T-helper 17 cell (primary cell): ENCODE results near the gene POU2F2. TPM values are rescaled to one million over a fixed set of nuclear protein-coding genes. Genes with fewer than 3 reads are reported as not detected.
"Not testable (repeated sequence)": the region's sequence is repeated elsewhere in the genome, so short reads cannot be mapped to it uniquely, and the experiment has no call there.

Experiments used
- ATAC-seq: fragments of 150-1000 bp; cut with Tn5 transposase; 2 replicates; pipeline ENCODE4 v1.10.0; 2021; ENCODE audit warnings: mild to moderate bottlenecking, moderate library complexity
- DNase-seq, 3 donors: peaks; one replicate each; pipeline versions ENCODE4 v3.0.0 to v3.0.0-alpha.2; 2020 to 2021
- H3K9me3 ChIP-seq: one replicate; pipeline ENCODE4 v1.7.0; 2013; ENCODE audit warnings: low read length, mild to moderate bottlenecking; ENCODE audit not compliant: control insufficient read depth, poor library complexity, severe bottlenecking
- H3K27ac Mint-ChIP-seq: one replicate; pipeline ENCODE4 v1.8.0; 2022; ENCODE audit warnings: mild to moderate bottlenecking, moderate library complexity, mixed read lengths
- H3K27me3 Mint-ChIP-seq: one replicate; pipeline ENCODE4 v1.8.0; 2022; ENCODE audit warnings: mixed read lengths
- H3K36me3 Mint-ChIP-seq: one replicate; pipeline ENCODE4 v1.8.0; 2022; ENCODE audit warnings: low read depth, mixed read lengths
- H3K4me1 Mint-ChIP-seq: one replicate; pipeline ENCODE4 v1.8.0; 2022; ENCODE audit warnings: mild to moderate bottlenecking, mixed read lengths
- H3K4me3 Mint-ChIP-seq: one replicate; pipeline ENCODE4 v1.8.0; 2022; ENCODE audit warnings: mild to moderate bottlenecking, moderate library complexity, mixed read lengths
- total RNA-seq, 4 donors: library from RNA in 2 of 4; stranded (reverse) in 2 of 4; gene quantifications; one replicate each; pipeline ENCODE4 v1.2.3 and lab custom pipeline; 2022 to 2026

Gene POU2F2
- total RNA-seq, 2 donors from 2014 or later, result 24.5 to 42.7 TPM

DNA sequence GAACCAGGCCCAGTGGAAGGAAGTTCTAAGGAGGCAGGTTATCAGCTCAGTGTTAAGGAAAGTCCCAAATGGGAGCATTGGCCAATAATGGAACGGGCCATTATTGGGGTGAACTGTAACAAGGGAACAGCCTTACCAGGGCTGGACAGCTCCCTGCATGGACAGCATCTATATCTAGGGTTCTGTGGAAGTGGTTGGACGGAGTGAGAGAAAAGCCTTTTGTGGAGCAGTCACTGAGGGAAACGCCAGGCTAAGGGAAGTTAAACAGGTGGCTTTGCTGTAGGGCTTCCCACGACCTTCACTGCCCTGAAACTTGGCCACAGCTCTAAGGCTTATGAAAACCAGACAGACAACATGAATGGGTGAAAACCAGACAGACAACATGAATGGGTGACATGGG, 17.0 kb downstream of the POU2F2 start:
- H3K9me3 ChIP-seq, result no peaks in the 10 kb centered on the region
- Mint-ChIP-seq H3K27me3 (no peaks in the 10 kb centered on the region), H3K27ac (peak overlapping the region; percentile 81), H3K4me3 (no peak overlapping the region), H3K36me3 (peaks cover 11% of the 10 kb centered on the region), H3K4me1 (peaks cover 15% of the 10 kb centered on the region)
- ATAC-seq (no peak), DNase-seq (no peak)

- Mint-ChIP-seq H3K4me1 (peaks cover 15% of the 10 kb centered on the region), H3K4me3 (no peak overlapping the region), H3K27ac (peak overlapping the region; percentile 82), H3K36me3 (peaks cover 11% of the 10 kb centered on the region), H3K27me3 (no peaks in the 10 kb centered on the region)
- DNase-seq (no peak), ATAC-seq (no peak)
- no peaks in the 10 kb centered on the region for H3K9me3 ChIP-seq
Measured at GRCh38 chr19:42114412-42114811, 17.8 kb downstream of the POU2F2 start.

GRCh38 chr19:42113641-42114348, 18.5 kb downstream of the POU2F2 start:
- H3K36me3 Mint-ChIP-seq, result peaks cover 11% of the 10 kb centered on the region
- no peaks in the 10 kb centered on the region for H3K27me3 Mint-ChIP-seq
- H3K4me3 Mint-ChIP-seq, result peak overlapping the region; percentile 39
- DNase-seq (no peak), ATAC-seq (peak; percentile 47)
- peaks cover 15% of the 10 kb centered on the region for H3K4me1 Mint-ChIP-seq
- H3K27ac Mint-ChIP-seq, result peak overlapping the region; percentile 82
- H3K9me3 ChIP-seq, result no peaks in the 10 kb centered on the region

DNA sequence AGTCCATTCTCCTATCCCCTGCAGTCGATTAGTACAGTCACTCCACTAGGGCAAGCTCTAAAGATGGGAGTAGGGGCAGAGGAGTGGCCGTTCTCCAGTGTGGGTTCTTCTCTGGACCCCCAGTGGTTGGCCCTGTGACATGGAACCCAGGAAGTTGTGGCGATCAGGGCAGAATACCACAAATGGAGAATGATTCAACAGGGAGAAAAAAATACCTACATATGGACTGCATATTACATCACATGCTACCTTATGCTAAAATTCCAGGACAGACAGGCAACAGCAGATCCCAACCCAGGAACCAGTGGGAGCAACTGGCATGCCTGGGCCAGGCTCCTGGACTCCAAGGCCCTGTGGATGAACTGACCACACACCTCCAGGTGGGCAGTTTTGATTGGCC, 20.4 kb downstream of the POU2F2 start:
- Mint-ChIP-seq H3K27me3 (no peaks in the 10 kb centered on the region), H3K36me3 (peaks cover 10% of the 10 kb centered on the region)
- ATAC-seq, result no peak

DNA sequence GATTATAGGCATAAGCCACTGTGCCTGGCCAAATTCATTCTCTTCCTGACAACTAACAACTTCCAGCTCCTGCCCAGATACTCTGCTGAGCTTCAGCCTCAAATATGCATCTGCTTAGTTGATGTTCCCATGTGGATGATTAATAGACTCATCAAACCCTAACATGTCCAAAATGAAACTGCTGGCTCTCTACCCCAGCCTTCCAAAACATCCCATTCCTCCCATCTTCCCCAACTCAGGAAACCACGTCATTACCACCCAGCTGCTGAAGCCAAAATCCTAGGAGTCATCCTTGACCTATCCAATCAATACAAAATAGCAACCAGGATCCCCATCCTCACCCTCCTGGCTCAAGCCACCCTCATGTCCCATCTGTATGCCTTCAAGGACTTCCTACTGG, 20.9 kb downstream of the POU2F2 start:
- no peak for ATAC-seq
- H3K9me3 ChIP-seq, result no peaks in the 10 kb centered on the region
- Mint-ChIP-seq H3K4me1 (peaks cover 22% of the 10 kb centered on the region), H3K27me3 (no peaks in the 10 kb centered on the region), H3K36me3 (peaks cover 9% of the 10 kb centered on the region), H3K27ac (peak overlapping the region; percentile 79), H3K4me3 (no peak overlapping the region)
- DNase-seq, result no peak

More for the DNA sequence above, 20.4 kb downstream of the POU2F2 start:
- peaks cover 20% of the 10 kb centered on the region for H3K4me1 Mint-ChIP-seq
- no peaks in the 10 kb centered on the region for H3K9me3 ChIP-seq
- DNase-seq, result no peak
- no peak overlapping the region for H3K27ac Mint-ChIP-seq
- no peak overlapping the region for H3K4me3 Mint-ChIP-seq

- Mint-ChIP-seq H3K27me3 (no peaks in the 10 kb centered on the region), H3K4me3 (no peak overlapping the region), H3K4me1 (peaks cover 21% of the 10 kb centered on the region), H3K27ac (peak overlapping the region; percentile 79), H3K36me3 (peaks cover 10% of the 10 kb centered on the region)
- H3K9me3 ChIP-seq, result no peaks in the 10 kb centered on the region
- DNase-seq (no peak), ATAC-seq (no peak)
Measured at GRCh38 chr19:42110658-42111057, 21.6 kb downstream of the POU2F2 start.

DNA sequence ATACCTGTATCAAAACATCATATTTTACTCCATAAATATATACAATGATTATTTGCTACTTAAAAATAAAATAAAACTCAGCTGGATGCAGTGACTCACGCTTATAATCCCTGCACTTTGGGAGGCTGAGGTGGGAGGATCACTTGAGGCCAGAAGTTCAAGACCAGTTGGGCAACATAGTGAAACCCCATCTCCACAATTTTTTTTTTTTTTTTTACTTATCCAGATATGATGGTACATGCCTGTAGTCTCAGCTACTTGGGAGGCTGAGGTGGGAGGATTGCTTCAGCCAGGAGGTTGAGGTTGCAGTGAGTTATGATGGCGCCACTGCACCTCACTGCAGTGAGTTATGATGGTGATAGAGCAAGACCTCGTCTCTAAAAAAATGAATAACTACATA, 22.4 kb downstream of the POU2F2 start:
- H3K27ac Mint-ChIP-seq, result no peak overlapping the region
- no peaks in the 10 kb centered on the region for H3K9me3 ChIP-seq
- ATAC-seq (no peak), DNase-seq (no peak)
- peaks cover 12% of the 10 kb centered on the region for H3K36me3 Mint-ChIP-seq
- H3K4me1 Mint-ChIP-seq, result peaks cover 25% of the 10 kb centered on the region
- H3K27me3 Mint-ChIP-seq, result no peaks in the 10 kb centered on the region
- H3K4me3 Mint-ChIP-seq, result no peak overlapping the region

DNA sequence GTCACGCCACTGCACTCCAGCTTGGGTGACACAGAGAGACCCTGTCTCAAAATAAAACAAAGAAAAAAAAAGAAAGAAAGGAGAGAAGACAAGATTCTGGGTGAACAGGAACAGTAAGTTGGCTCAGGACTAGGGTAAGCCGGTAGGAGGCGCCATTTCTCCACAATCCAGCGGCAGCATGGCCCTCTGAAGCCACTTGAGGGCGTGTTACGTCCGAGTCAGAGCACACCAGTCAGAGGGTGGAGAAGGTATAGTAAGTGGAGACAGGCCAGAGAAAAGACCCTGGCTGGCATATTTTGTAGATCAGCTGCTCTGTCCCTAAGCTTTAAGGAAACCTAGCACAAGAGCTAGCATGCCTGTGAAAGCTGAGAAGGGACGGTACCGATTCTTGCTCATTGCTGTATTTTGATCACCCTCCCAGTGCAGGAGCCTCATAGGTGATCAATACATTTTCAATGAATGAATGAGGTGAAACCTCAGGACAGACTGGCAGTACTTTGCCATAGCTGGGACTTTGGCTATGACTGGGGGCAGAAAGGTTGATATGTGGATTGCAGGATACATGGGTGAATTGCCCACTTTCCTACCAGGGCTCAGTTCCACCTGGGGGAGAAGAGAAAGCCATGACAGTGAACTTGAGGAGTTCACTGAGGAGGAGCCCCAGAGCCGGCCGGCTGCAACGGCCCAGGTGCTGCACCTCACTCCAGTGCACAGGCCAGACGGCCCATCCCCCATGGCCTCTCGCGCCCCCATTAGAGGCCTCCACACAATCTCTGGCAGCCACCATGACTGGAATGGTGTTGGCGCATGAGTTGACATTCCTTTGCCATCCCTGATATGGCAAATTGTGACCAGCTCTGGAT, 23.5 kb downstream of the POU2F2 start:
- H3K4me1 Mint-ChIP-seq, result peaks cover 25% of the 10 kb centered on the region
- DNase-seq (peak; percentile 76 to 85 (median 77)), ATAC-seq (peak; percentile 99)
- no peaks in the 10 kb centered on the region for H3K9me3 ChIP-seq
- H3K27ac Mint-ChIP-seq, result peak overlapping the region; percentile 19
- H3K27me3 Mint-ChIP-seq, result no peaks in the 10 kb centered on the region
- no peak overlapping the region for H3K4me3 Mint-ChIP-seq
- H3K36me3 Mint-ChIP-seq, result peaks cover 11% of the 10 kb centered on the region

GRCh38 chr19:42105368-42105767, 26.9 kb downstream of the POU2F2 start:
- ATAC-seq, result no peak
- H3K9me3 ChIP-seq, result no peaks in the 10 kb centered on the region
- Mint-ChIP-seq H3K36me3 (peaks cover 8% of the 10 kb centered on the region), H3K27me3 (no peaks in the 10 kb centered on the region), H3K27ac (peak overlapping the region; percentile 4), H3K4me3 (no peak overlapping the region), H3K4me1 (peaks cover 27% of the 10 kb centered on the region)
- DNase-seq, result no peak

- Mint-ChIP-seq H3K27me3 (no peaks in the 10 kb centered on the region), H3K4me3 (no peak overlapping the region), H3K27ac (no peak overlapping the region), H3K36me3 (peaks cover 10% of the 10 kb centered on the region), H3K4me1 (peaks cover 20% of the 10 kb centered on the region)
- DNase-seq (no peak), ATAC-seq (no peak)
- H3K9me3 ChIP-seq, result no peaks in the 10 kb centered on the region
Measured at GRCh38 chr19:42102877-42103276, 29.4 kb downstream of the POU2F2 start.

- not testable (repeated sequence) for H3K27me3 Mint-ChIP-seq, DNase-seq, H3K36me3 Mint-ChIP-seq, H3K4me3 Mint-ChIP-seq, H3K27ac Mint-ChIP-seq, H3K9me3 ChIP-seq, ATAC-seq
- peaks cover 13% of the 10 kb centered on the region for H3K4me1 Mint-ChIP-seq
Measured at GRCh38 chr19:42100241-42100640, 32.0 kb downstream of the POU2F2 start.

DNA sequence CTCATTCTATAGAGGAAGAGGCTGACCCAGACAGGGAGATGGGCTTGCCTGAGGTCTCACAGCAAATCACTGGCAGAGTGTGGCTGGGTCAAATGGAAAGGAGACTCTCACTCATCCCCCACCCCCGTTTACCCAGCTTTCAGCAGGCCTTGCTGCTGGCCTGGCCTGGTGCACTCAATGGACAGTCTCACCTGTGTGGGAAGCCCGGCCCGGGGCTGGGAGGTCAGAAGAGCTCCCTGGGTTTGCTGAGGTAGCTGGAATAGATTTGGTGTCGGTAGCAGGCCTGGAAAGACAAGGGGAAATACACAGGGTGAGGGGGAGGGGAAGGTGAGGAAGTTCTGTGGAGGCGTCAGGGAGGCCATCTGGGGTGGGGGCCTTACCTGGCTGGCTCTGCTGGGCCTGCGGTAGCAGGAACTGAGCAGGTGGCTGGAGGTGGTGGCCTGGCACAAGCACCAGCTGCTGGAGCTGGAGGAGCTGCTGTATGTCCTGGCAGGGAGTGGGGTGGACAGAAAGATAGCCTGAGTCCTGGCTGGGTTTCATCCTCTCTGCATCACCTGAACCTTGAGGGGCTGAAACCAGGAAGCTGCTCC, 32.8 kb downstream of the POU2F2 start:
- ATAC-seq, result no peak
- H3K4me1 Mint-ChIP-seq, result peaks cover 8% of the 10 kb centered on the region
- peak overlapping the region; percentile 32 for H3K27ac Mint-ChIP-seq
- H3K27me3 Mint-ChIP-seq, result no peaks in the 10 kb centered on the region
- no peak overlapping the region for H3K4me3 Mint-ChIP-seq
- peaks cover 9% of the 10 kb centered on the region for H3K36me3 Mint-ChIP-seq
- H3K9me3 ChIP-seq, result no peaks in the 10 kb centered on the region
- no peak for DNase-seq

GRCh38 chr19:42098781-42099180, 33.5 kb downstream of the POU2F2 start:
- H3K27ac Mint-ChIP-seq, result no peak overlapping the region
- no peak for ATAC-seq
- H3K36me3 Mint-ChIP-seq, result peaks cover 14% of the 10 kb centered on the region
- H3K4me1 Mint-ChIP-seq, result peaks cover 8% of the 10 kb centered on the region
- no peaks in the 10 kb centered on the region for H3K9me3 ChIP-seq
- DNase-seq, result no peak
- no peak overlapping the region for H3K4me3 Mint-ChIP-seq
- no peaks in the 10 kb centered on the region for H3K27me3 Mint-ChIP-seq
